ENCODE data around the gene ACBD6. TPM values are rescaled to one million over a fixed set of nuclear protein-coding genes. Genes with fewer than 3 reads are reported as not detected.
A peak's percentile ranks its signal among the peaks of the same experiment; 100 is the strongest.

Gene ACBD6
- total RNA-seq, 2 donors from 2014 or later, result 43.2 to 54.5 TPM

GRCh38 chr1:180278596-180279395, 223.6 kb downstream of the ACBD6 start:
- H3K4me1 ChIP-seq (ENCODE audit: control insufficient read depth, insufficient read depth, low read length), result no peaks in the 10 kb centered on the region
- H3K27ac ChIP-seq (ENCODE audit: low read depth, low read length), result no peak overlapping the region
- 88 to 97% methylated on average over 4 to 9 of the region's 9 CpGs for WGBS, 2 experiments (ENCODE audit: insufficient coverage in 1 of 2, insufficient read length in 1 of 2)
- H3K36me3 ChIP-seq (ENCODE audit: control insufficient read depth, insufficient read depth, low read length), result peaks cover 10% of the 10 kb centered on the region
- H3K4me3 ChIP-seq (ENCODE audit: low read length), result no peak overlapping the region
- Mint-ChIP-seq H3K27me3 (ENCODE audit: insufficient read depth) (no peaks in the 10 kb centered on the region), H3K4me1 (peaks cover 3% of the 10 kb centered on the region), H3K4me3 (no peak overlapping the region), H3K27ac (no peak overlapping the region), H3K36me3 (ENCODE audit: low read depth) (peaks cover 32% of the 10 kb centered on the region), H3K9me3 (no peaks in the 10 kb centered on the region)
- no peaks in the 10 kb centered on the region for H3K9me3 ChIP-seq (ENCODE audit: control insufficient read depth, low read length)
- H3K9ac ChIP-seq (ENCODE audit: extremely low read depth, low read length, poor library complexity, severe bottlenecking), result no peak overlapping the region
- no peak for DNase-seq
- H3K27me3 ChIP-seq (ENCODE audit: control insufficient read depth, insufficient read depth, low read length, poor library complexity, severe bottlenecking), result no peaks in the 10 kb centered on the region
- no peak for TF ChIP-seq CTCF (conservative IDR thresholded peaks at IDR 0.05)

- Mint-ChIP-seq H3K4me3 (no peak overlapping the region), H3K27ac (peak overlapping the region; percentile 39), H3K36me3 (ENCODE audit: low read depth) (peaks cover 38% of the 10 kb centered on the region), H3K9me3 (no peaks in the 10 kb centered on the region), H3K4me1 (peaks cover 3% of the 10 kb centered on the region), H3K27me3 (ENCODE audit: insufficient read depth) (no peaks in the 10 kb centered on the region)
- no peak overlapping the region for H3K4me3 ChIP-seq (ENCODE audit: low read length)
- peaks cover 13% of the 10 kb centered on the region for H3K36me3 ChIP-seq (ENCODE audit: control insufficient read depth, insufficient read depth, low read length)
- H3K9ac ChIP-seq (ENCODE audit: extremely low read depth, low read length, poor library complexity, severe bottlenecking), result no peak overlapping the region
- whole genome bisulfite sequencing, 2 experiments (ENCODE audit: insufficient coverage in 1 of 2, insufficient read length in 1 of 2), result 93% methylated on average over 2 of the region's 2 CpGs
- no peak for TF ChIP-seq CTCF (conservative IDR thresholded peaks at IDR 0.05)
- no peak overlapping the region for H3K27ac ChIP-seq (ENCODE audit: low read depth, low read length)
- DNase-seq, result no peak
- H3K4me1 ChIP-seq (ENCODE audit: control insufficient read depth, insufficient read depth, low read length), result no peaks in the 10 kb centered on the region
- H3K27me3 ChIP-seq (ENCODE audit: control insufficient read depth, insufficient read depth, low read length, poor library complexity, severe bottlenecking), result no peaks in the 10 kb centered on the region
- H3K9me3 ChIP-seq (ENCODE audit: control insufficient read depth, low read length), result no peaks in the 10 kb centered on the region
Measured at GRCh38 chr1:180278194-180278515, 224.2 kb downstream of the ACBD6 start.

- H3K4me3 ChIP-seq (ENCODE audit: low read length), result no peak overlapping the region
- Mint-ChIP-seq H3K4me3 (no peak overlapping the region), H3K36me3 (ENCODE audit: low read depth) (peaks cover 38% of the 10 kb centered on the region), H3K27ac (peak overlapping the region; percentile 39), H3K4me1 (peaks cover 3% of the 10 kb centered on the region), H3K9me3 (no peaks in the 10 kb centered on the region), H3K27me3 (ENCODE audit: insufficient read depth) (no peaks in the 10 kb centered on the region)
- WGBS, 2 experiments (ENCODE audit: insufficient coverage in 1 of 2, insufficient read length in 1 of 2), result 87 to 90% methylated on average over 5 of the region's 5 CpGs
- peaks cover 13% of the 10 kb centered on the region for H3K36me3 ChIP-seq (ENCODE audit: control insufficient read depth, insufficient read depth, low read length)
- no peak for DNase-seq
- H3K27me3 ChIP-seq (ENCODE audit: control insufficient read depth, insufficient read depth, low read length, poor library complexity, severe bottlenecking), result no peaks in the 10 kb centered on the region
- no peaks in the 10 kb centered on the region for H3K4me1 ChIP-seq (ENCODE audit: control insufficient read depth, insufficient read depth, low read length)
- no peak overlapping the region for H3K27ac ChIP-seq (ENCODE audit: low read depth, low read length)
- H3K9me3 ChIP-seq (ENCODE audit: control insufficient read depth, low read length), result no peaks in the 10 kb centered on the region
- TF ChIP-seq CTCF (conservative IDR thresholded peaks at IDR 0.05), result no peak
- H3K9ac ChIP-seq (ENCODE audit: extremely low read depth, low read length, poor library complexity, severe bottlenecking), result no peak overlapping the region
Measured at GRCh38 chr1:180277476-180278193, 224.7 kb downstream of the ACBD6 start.

Measured in endodermal cell (in vitro differentiated cells).